Epithelial cell of proximal tubule (primary cell): ENCODE results near the gene FAM13A. TPM values are rescaled to one million over a fixed set of nuclear protein-coding genes. Genes with fewer than 3 reads are reported as not detected.
"Not testable (repeated sequence)": the region's sequence is repeated elsewhere in the genome, so short reads cannot be mapped to it uniquely, and the experiment has no call there.

Experiments used
- DNase-seq: peaks from one replicate; pipeline ENCODE4 v3.0.0-alpha.2; 2011; ENCODE audit warnings: low read depth
- H3K4me3 ChIP-seq: 2 replicates; pipeline ENCODE4 v1.5.1; 2011; ENCODE audit warnings: low read depth, mild to moderate bottlenecking, low read length
- total RNA-seq: library from RNA; depleted of rRNA; stranded (reverse); fragments of >200 nt; gene quantifications from 2 replicates; pipeline ENCODE4 v1.2.3, GENCODE V29; 2015
- TF ChIP-seq, protein P1 (sequence below): conservative IDR thresholded peaks from 2 replicates; pipeline ENCODE4 v1.5.1; 2012; ENCODE audit warnings: low read depth, mild to moderate bottlenecking, low read length

The FAM13A gene
- total RNA-seq, 1 donor from 2014 or later, result 3.0 TPM

DNA sequence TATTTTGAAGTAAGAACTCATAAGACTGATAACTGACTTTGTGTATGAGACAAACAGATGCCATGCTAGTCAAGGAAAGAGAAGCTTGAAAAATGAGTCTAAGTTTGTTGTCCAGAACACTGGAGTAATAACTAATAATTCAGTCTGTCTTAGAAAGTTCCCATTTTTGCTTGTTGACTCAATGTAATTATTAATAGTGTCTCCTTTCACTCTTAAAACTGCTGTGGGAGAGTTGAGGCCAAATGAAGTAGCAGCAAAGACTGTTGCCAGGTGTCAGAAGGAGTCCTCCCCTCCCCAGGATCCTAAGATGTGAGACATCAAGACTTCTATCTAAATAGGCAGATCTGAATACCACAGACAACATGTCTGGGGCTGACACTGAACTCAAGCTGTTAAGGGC lies 20.8 kb upstream of the FAM13A start:
- no peak for DNase-seq
- TF ChIP-seq, protein P1, sequence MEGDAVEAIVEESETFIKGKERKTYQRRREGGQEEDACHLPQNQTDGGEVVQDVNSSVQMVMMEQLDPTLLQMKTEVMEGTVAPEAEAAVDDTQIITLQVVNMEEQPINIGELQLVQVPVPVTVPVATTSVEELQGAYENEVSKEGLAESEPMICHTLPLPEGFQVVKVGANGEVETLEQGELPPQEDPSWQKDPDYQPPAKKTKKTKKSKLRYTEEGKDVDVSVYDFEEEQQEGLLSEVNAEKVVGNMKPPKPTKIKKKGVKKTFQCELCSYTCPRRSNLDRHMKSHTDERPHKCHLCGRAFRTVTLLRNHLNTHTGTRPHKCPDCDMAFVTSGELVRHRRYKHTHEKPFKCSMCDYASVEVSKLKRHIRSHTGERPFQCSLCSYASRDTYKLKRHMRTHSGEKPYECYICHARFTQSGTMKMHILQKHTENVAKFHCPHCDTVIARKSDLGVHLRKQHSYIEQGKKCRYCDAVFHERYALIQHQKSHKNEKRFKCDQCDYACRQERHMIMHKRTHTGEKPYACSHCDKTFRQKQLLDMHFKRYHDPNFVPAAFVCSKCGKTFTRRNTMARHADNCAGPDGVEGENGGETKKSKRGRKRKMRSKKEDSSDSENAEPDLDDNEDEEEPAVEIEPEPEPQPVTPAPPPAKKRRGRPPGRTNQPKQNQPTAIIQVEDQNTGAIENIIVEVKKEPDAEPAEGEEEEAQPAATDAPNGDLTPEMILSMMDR, result no peak
- H3K4me3 ChIP-seq, result no peak overlapping the region

DNA sequence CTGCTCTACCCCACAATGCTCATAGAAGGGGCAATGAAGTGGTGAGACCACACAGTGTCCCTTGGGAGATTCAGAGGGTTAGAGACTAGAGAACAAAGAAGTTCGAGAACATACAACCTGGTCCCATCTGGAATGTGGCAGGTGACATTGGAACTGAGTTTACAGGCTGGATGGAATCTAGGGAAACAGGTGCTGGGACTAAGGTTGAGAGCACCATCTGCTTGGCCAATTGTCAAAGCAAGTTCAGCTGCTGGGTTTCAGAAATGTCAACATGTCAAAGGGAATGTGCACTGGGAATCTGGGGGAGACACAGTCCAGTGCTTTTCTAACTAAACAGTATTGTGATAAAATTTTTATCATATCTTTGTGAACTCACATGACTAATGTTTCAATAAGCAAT lies 15.9 kb upstream of the FAM13A start:
- no peak overlapping the region for H3K4me3 ChIP-seq
- DNase-seq, result no peak
- TF ChIP-seq, protein P1, result no peak

DNA sequence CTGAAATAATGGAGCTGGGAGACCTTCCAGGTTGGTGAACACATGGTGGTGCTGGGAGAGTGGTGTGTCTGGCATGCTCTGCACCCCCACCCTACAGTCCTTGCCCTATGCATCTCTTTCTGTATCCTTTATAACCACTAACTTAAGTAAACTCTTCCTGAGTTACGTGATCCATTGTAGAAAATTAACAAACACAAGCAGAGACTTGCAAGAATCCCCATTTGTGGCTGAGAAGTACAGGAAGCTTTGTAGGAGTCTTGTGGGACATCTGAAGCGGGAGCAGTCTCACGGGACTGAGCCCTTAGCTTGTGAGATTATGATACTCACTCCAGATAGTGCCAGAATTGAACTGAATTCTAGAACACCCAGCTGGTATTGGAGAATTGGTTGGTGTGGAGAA lies 14.3 kb upstream of the FAM13A start:
- H3K4me3 ChIP-seq, result no peak overlapping the region
- no peak for DNase-seq
- TF ChIP-seq, protein P1, result no peak

DNA sequence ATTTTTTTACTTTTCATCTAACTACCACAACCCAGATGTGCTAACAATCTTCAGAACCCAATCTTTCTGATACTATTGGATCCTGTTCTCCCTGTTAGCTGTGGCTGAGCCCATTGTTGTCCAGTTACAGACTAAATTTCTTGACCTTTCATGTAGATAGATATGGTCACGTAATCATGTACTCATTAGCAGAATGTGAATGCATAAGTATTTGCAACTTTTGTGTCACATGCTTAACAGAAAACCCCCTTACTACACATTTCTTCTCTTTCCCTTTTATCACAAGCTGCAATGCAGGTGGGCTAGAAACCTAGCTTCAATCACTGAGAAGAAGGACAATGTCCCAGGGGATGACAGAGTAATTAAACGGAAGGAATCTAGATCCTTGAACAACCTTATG lies 13.1 kb upstream of the FAM13A start:
- DNase-seq, result no peak
- no peak overlapping the region for H3K4me3 ChIP-seq
- TF ChIP-seq, protein P1, result no peak

DNA sequence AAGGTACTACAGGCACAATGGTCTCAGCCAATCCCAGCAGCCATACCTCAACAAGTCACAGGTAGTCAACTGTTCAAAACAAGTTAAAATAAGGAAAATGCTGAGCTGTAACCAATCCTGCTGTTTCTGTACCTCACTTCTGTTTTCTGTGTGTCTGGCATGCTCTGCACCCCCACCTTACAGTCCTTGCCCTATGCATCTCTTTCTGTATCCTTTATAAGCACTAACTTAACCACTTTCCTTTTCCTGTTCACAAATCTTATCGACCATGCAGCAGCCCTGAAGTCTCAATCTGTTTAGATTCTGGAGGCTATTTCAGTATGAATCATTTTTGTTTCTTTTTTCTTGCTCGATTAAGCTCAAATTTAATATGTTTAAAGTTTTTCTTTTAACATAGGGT lies 12.5 kb upstream of the FAM13A start:
- no peak for DNase-seq
- TF ChIP-seq, protein P1, result no peak
- H3K4me3 ChIP-seq, result no peak overlapping the region

DNA sequence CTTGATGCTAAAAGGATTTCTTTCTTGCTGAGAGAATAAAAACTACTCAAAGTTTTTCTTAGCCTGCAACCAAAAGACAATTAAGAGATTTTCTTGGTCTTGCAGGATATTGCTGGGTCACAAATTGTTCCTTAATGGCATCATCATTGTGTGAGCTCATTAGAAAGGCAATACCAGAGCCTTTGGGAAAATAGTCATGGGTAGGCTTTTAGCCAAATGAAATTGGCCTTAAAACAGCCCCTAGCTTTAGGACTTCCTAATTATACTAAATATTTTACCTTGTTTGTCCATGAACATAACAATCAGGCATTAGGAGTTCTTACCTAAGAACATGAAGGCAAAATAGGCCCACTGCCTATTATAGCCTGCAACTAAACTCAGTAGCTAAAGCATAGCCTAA lies 10.4 kb upstream of the FAM13A start:
- TF ChIP-seq, protein P1, result no peak
- H3K4me3 ChIP-seq, result no peak overlapping the region
- DNase-seq, result no peak

DNA sequence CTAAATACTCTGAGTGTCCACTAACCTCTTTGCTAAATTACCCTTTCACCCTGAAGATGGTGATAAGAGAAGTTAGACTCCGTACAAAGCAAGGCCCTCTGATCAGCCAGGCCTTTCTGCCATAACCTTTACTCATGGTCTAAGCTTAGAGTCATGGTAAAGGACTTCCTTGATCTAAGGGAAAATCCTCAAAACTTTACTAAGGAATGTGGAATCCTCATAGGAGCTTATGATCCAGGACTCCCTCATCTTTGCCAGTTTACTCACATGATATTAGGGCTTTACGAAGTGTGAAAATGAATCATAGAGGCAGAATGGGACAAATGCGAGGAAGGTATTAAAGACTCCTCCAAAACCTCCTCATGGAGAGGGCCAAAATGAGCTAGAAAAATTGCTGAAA lies 7.9 kb upstream of the FAM13A start:
- TF ChIP-seq, protein P1, result no peak
- DNase-seq, result peak; percentile 86
- H3K4me3 ChIP-seq, result no peak overlapping the region

DNA sequence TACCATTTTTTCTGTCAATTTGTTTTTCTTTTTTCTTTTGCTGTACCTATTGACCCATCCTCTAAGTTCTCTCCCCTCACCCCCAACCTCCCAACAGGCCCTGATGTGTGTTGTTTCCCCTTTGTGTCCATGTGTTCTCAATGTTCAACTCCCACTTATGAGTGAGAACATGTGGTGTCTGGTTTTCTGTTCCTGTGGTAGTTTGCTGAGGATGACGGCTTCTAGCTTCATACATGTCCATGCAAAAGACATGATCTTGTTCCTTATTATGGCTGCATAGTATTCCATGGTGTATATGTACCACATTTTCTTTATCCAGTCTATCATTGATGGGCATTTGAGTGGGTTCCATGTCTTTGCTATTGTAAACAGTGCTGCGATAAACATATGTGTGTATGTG lies 859 bp upstream of the FAM13A start:
- H3K4me3 ChIP-seq, DNase-seq: not testable (repeated sequence)
